NCI-H2029 (cell line): ENCODE results near the gene CCDC89.

Experiments
- DNase-seq: peaks from one replicate; lab custom pipeline; 2025; lab: John Stamatoyannopoulos, UW

CCDC89 gene

GRCh38 chr11:85685820-85686459 lies at the start of gene CCDC89:
Gene CCDC89, minus strand, starts transcription at chr11:85686195. Its CDS starts 65 bp downstream, at chr11:85686130.
- peak; percentile 59 for DNase-seq

DNA sequence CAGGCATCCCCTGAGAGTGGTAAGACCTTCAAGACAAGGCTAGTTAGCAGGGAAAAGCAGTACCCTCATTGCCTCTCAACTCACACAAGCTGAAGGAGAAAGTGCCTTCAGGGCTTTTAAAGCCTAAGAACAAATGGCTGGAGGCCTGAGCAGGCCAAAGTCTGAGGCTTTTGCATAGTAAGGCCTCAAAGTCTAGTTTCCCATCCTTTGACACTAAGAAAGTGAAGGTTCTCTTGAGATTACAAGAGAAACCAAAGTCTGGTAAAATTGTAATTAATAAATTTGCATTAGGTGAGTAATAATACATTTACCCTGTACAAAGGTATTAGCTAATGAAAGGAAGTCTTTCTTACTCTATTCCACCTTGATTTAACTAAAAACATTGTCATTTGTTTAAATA lies 47.0 kb upstream of the CCDC89 start:
- no peak for DNase-seq

DNA sequence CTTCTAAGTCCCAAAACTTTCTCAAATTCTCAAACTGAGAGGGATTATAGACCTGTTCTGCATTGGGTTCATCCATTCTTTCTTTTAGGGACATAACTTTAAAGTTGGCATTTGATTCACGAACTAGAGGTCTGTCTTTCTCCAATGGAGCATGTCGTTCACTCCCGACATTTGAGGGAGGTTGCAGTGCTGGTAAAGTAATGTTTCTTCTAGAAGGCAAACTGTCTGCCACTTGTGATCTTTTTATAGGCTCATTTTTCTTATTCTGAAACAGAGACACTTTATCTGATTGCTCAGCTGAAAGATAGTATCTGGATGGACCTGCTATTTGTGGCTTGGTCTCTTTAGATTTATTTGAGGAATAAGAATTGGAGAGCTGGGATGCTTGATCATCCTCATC lies 40.4 kb upstream of the CCDC89 start:
- DNase-seq, result no peak

DNA sequence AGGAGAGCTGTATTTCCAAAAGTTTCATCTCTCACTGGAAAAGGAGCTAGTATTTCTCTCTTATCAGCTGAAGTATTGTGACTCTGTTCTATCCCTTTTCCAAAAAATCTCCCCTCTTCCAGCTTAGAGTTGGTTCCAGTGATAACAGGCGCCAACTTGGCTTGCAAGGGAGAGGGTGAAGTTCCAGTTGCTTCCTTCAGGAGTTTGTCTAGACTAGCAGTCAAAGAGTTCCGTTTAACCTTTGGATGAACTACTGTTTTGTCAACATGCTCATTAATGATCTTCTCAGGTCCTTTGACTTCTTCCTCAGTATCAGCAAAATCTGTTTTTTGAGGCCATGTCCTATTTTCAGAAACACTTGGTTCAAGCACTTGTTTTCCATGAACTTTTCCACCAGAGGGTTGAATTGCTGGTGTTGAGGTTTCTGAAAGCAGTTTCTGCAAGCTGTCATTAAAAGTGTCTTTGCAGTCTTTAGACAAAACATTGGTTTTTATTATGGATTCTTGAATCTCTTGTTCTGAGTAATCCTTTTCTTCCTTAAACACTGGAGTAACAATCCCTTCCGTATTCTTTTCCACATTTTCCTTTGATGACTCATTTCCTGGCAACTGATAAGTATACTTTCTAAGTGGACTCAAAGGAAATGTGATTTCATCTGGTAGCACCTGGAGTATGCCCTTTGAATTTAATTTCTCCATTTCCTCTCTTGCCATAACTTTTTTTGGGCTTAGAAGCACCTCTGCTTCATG lies 39.7 kb upstream of the CCDC89 start:
- no peak for DNase-seq

GRCh38 chr11:85724748-85725465 lies 38.9 kb upstream of the CCDC89 start:
- DNase-seq, result no peak

DNA sequence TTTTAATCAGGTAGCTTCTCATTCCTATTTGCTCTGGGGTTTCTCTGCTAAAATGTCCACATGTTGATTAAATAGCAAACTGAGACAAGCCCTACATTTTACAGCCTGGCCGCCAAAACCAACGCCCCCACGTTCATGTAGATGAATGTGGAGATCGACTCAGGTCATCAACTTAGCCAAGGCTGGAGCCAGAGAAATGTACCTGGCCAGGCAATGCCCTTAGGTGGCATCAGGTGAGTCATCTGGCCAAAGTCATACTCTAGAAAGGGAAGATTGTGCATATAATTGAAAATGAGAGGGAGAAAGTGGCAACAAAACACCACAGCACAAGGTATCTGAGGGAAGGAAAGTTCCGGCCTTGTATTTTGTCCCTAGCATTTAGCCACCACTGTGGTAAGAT lies 37.1 kb upstream of the CCDC89 start:
- DNase-seq, result no peak

- DNase-seq, result no peak
These were observed 35.2 kb upstream of the CCDC89 start for GRCh38 chr11:85721191-85721590.

DNA sequence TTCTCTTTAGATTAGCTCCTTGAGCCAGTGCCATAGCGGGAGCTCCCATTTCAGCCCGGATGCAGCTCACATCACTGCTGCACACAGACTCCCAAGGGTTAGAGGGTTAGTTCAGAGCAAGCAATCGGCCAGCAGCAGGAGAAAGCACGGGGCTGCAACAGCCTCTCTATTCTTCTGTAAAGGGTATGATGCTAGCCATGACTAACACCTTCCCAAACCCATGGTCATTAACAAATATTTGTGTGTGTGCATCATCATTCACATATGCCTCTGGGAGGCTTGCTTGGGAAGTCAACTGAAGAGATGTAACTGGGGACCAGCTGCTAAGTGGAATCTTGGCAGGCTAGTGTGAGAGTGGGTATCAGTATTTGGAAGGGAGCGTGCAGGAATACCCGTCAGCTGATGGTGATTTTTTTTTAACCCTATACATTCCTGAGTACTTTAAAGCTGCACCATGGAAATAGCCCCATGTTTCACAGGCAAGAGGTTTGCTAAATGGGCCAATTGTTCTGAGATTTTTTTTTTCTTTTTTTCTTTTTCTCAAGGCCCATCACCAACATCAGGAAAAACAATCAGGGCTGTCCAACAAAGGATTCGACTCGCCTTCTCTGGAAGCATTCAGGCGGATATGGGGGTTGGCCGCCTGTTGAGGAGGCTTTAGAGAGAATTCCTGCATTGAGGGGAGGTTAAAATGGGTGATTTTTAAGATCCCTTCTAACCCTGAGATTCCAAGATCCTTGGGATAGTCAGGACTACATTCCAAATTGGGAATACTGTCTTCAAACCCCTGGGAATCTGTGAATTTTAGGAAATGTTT lies 33.2 kb upstream of the CCDC89 start:
- no peak for DNase-seq

DNA sequence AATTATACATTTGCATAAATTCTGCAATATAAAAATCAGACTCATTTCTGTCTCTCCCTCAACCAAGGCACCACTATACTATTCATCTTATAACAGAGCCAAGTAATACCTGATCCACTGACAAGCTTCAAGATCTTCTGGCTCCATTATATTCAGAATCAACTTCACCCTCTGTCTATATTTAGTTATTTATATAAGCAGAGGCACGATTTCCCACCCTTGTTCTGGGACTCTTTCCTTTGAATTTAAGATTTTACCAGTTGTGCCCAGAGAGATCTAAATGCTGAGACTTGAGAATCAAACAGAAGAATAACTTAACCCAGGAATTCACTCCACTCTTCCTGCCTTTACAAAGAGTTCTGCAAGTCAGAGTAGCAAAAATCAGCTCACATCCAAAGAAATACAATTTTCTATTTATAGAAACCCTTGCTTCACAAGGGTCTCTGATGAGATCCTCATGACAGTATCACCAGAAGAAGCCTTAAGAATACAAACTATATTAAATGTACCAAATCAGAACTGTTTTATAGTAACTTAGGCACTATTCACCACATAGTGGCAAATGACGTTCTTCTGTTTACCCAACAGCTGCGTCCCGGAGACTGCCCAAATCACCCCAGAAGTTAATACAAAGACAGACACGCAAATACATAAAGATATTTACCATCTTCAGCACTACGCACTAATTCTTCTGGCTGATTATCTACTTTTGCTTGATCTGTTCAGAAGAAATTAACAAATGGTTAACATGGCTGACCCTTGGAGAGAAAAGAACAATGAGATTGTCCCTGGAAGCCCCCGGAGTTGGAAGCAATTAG lies 32.3 kb upstream of the CCDC89 start:
- no peak for DNase-seq

- DNase-seq, result no peak
These were observed 31.4 kb upstream of the CCDC89 start for GRCh38 chr11:85717429-85717828.

GRCh38 chr11:85712953-85713352 lies 27.0 kb upstream of the CCDC89 start:
- DNase-seq, result no peak

GRCh38 chr11:85710917-85711316 lies 24.9 kb upstream of the CCDC89 start:
- DNase-seq, result no peak

- DNase-seq, result no peak
These were observed 24.1 kb upstream of the CCDC89 start for GRCh38 chr11:85709941-85710702.

- DNase-seq, result no peak
These were observed 19.8 kb upstream of the CCDC89 start for GRCh38 chr11:85705800-85706199.

- DNase-seq, result no peak
These were observed 19.0 kb upstream of the CCDC89 start for GRCh38 chr11:85704967-85705366.

DNA sequence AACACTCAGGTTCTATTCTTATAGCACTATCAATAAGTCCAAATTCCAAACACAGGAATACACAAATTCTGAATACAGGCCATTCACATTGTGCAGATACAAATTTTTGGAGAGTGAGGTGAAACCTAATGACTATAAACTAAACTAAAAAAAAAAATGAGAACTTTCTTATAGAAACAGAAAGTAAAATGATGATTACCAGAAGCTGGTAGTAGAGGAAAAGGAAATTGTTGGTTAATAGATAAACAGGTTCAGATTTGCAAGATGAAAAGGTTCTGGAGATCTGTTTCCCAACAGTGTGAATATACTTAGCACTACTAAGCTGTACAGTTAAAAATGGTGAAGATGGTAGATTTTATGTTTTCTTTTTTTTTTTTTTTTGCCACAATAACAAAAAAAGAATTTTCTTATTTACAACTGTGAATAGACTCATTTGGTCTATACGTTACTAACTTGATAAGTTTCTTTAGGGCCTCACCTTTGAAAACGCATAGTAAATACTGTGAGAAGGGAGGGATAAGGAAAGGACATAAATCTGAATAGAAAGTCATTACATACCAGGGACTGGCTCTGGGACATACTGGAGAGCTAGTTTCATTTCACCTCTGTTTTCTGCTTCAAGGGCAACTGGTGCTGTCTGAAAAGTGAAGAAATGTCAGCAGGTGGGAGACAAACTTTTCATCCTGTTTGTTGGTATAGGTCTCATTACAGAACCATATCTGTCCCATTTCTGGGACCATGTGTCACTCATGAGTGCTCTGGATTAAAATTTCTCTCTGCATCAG lies 14.2 kb upstream of the CCDC89 start:
- no peak for DNase-seq

DNA sequence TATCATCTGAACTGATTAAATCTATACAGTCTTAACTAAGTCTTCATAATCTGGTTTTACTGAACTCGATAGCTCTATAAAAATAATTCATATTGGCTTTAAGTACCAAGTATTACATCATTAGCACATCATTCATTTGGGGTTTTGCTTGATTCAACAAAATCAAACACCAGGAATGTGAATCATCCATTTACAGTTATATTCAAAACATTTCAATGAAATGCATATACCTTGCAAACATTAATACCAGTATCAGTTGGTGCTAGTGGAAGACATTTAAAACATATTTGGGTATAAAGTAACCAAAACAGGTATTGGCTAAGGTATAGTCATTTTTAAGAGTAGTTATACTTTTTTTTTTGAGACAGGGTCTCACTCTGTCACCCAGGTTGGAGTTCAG lies 12.2 kb upstream of the CCDC89 start:
- DNase-seq, result no peak

DNA sequence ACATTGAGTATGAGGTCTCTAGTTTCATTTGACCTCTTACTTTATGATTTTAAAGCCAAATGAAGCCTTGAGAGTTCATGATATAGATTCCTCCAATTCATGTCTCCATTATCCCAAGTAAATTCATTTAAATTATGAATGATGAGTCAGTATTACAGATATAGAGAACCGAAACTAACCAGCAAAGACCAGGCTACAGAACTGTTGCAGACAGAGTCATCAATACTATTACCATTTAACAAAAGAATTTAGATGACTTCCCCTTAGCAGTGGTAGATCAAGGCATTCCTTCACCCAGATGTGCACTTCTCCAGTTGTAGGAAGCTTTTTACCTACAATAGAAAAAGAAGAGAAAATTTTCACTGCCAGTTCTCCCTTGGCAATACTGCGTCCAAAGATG lies 11.8 kb upstream of the CCDC89 start:
- DNase-seq, result no peak

DNA sequence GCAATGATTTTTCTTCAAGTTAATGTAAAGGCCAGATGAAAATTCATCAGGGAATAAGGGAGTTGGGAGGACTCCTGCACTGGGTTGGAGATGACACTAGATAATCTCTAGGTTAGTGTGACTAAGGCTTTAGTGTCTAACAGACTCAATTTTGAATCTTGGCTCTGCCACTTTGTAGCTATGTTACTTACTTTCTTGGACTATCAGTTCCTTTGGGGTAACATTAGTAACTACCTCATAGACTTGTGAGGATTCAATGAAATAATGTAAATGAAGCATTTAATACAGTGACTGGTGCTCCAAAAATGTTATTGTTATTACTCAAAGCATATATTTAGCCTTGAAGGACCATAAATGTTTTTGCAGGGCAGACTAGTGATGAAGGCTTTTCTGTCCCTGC lies 9.6 kb upstream of the CCDC89 start:
- no peak for DNase-seq
